GM21723 (cell line): ENCODE measurements around the gene DKK3.
A peak's percentile ranks its signal among the peaks of the same experiment; 100 is the strongest.

ENCODE experiments used
- ATAC-seq: cut with Tn5 transposase; IDR thresholded peaks from one replicate; pipeline ENCODE4 v1.9.1; 2021; ENCODE audit warnings: mild to moderate bottlenecking, moderate library complexity; ENCODE audit not compliant: unreplicated experiment

Gene DKK3

GRCh38 chr11:11969380-11970215 is 38.8 kb downstream of the DKK3 start:
- ATAC-seq: no peak

DNA sequence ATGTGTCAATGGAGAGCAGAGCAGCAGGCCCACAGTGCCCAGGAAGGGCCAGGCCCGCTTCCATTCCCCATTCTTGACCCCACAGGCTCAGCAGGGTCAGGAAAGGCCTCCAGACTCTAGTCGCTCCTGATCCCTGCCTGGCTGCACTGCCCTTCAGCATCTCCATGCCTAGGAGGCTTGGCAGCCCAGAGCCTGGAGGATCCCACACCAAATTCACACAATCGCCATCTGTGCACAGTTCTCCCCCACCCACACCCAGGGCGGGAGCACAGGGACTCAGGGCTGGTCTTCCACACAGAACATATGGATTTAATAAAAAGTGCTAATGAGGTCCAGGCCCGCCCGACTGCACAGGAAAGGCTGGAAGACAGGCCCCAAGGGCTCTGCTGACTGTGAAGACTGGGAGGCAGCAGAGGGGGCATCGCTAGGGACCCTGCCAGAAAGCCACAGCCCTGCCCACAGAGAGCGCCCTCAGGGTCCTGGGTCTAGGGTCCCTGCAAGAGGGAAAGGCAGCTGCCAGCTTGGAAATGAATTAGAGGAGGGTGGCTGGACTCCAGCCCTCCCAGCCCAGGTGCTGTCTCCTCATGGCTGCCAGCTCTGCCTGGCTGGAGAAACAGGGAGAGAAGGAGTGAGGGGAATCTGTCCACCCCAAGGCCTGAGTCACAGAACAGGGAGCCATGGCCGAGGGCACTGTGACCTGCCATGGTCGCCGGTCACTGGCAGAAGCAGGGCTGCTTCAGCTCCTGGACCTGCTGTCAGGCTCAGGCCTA is 39.7 kb downstream of the DKK3 start:
- no peak for ATAC-seq

DNA sequence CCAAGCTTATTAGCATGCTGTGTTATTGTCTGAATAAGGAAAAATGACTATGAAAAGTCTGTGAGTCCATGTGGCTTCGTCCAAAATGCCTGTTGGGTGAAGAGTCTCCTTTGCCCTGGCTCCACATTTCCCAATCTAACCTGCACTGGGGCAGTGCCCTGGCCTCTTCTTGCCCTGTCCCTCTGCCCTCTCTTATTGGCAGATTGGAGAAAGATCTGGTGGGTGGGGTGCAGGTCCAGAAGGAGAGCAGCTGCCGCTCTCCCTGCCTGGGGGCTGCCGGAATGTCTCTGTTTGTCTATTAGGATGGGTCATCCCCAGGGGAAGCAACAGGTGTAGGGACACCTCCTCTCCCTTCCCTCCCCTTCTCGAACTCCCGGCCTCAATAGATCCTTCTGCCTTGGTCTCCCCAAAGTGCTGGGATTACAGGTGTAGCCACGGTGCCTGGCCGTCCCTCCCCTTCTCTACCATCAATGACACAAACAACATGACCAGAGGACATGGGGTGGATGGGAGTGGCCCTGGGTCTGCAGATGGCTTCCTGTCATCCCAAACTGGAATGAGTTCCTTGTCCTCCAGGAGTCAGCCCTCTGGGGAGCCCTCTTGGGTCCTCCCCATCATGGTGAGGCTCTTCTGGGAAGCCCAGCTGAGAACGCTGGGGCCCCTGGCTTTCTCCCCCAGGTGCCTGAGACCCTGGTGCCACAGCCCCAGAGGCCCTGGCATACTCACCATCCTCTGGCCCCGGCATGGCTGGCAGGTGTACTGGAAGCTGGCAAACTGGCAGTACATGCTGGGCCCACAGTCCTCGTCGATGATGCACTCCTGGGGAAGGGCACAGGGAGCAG is 40.5 kb downstream of the DKK3 start:
- no peak for ATAC-seq

DNA sequence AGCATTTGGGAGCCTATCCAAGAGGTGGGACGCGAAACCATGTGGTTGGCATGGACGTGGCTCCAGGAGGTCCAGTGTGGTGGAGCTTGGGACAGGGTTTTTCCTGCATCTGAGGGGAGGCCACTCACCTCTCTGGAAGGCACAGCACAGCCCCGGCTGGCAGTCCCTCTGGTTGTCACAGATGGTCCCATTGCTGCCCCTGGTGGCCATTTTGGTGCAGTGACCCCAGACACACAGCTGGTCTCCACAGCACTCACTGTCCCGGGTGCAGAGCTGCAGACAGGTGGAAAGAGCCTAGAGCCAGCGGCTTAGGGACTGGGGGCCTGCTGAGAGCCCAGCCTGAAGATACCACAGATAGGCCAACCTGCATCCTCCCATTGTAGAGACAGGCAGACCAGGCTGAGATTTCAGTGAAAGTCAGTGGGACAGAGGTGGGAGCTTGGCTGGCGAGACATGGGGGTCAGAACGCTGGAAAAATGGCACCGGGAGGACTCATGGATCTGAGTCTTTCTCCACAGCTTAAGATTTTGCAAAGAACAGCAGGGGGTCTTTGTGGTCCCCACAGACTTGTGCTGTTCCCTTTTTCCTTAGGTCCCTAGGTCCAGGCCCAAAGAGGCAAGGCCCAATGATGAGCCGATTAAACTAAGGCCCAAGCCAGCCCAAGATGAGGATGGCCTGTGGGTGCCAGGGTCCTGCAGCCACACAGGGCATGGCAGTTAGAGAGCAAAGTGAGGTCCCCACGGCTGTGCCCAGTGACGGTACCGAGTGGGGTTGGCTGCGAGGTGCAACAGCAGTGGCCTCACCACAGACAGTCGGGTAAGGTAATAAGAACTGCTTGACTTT is 41.4 kb downstream of the DKK3 start:
- peak; percentile 97 for ATAC-seq

DNA sequence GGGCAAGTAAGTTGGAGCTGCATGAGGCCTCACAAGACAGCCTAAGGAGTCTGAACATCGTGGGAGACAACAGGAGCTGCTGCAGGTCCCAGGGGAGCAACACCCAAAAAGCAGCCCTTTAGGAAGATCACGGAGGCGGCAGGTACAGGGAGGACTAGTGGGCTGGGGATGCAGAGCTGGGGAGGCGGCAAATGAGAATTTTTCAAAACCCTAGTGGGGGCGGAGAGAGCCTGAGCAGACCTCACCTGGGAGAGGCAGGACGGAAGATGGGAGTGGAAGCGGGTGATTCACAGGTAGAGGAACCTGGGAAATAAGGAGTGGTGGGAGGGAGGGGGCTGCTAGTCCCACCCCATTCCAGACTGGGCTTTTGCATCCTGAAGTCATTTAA is 42.1 kb downstream of the DKK3 start:
- ATAC-seq: no peak

DNA sequence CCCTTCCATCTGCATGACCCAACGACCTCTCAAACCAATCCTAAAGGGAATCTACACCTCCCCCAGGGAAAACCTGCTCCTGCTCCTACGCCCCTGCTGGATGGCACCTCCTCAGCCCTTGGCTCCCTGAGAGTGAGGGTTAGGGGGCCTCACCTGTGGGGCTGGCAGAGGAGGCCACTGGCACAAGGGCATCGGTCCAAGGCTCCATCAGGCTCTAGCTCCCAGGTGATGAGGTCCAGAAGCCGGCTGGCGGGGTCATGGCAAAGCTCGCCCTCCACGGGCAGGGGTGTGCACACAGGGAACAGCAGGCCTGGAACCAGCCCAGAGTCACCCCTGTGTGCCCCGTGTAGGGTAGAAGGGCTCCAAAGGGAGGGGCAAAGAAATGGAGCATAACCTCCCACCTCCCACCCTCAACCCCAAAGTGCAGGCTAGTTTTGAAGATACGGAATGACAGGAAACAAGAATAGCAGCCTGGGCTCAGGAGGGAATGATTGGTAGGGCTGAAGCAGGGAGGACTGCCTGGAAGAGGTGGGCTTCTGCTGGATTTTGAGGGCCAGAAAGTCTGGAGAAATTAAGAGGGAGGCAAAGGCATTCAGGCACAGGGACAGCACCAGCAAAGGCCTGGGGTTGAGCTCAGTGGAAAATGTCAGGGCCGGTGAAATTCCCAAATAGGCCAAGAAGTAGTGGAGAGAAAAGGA is 42.6 kb downstream of the DKK3 start:
- no peak for ATAC-seq

DNA sequence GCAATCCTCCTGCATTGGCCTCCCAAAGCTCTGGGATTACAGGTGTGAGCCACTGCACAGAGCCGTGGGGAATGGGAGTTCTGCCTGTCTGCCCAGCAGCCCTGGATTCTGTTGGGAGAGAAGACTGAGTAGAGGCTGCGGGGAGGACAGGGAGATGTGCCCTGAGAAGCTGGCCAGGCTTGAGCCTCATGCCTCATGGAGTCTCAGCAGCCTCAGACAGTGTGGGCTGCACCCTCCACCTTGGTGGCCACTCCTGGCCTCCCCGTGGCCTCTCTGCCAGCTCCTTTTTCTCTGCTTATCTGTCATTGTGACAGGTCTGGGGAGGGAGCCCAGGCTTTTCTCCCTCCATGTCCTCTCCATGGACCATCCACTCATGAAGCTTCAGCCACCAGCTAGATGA is 43.2 kb downstream of the DKK3 start:
- no peak for ATAC-seq

DNA sequence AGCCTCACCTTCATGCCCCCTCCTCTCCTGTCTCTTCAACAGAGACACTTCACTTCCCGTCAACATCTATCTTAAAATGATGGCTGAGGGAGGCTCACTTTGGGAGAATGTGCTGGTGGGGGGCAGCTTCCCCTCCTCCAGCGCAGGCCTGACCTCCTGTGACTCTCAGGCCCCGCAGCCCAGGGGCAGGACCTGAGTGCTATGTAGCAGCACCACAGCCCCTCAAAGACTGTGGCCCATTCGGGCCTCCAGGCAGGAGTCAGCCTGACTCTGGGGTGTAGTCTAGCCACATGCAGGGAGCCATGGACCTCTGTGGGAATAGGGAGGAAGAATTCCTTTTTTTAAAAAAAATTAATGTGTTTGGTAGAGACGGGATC is 43.7 kb downstream of the DKK3 start:
- no peak for ATAC-seq

DNA sequence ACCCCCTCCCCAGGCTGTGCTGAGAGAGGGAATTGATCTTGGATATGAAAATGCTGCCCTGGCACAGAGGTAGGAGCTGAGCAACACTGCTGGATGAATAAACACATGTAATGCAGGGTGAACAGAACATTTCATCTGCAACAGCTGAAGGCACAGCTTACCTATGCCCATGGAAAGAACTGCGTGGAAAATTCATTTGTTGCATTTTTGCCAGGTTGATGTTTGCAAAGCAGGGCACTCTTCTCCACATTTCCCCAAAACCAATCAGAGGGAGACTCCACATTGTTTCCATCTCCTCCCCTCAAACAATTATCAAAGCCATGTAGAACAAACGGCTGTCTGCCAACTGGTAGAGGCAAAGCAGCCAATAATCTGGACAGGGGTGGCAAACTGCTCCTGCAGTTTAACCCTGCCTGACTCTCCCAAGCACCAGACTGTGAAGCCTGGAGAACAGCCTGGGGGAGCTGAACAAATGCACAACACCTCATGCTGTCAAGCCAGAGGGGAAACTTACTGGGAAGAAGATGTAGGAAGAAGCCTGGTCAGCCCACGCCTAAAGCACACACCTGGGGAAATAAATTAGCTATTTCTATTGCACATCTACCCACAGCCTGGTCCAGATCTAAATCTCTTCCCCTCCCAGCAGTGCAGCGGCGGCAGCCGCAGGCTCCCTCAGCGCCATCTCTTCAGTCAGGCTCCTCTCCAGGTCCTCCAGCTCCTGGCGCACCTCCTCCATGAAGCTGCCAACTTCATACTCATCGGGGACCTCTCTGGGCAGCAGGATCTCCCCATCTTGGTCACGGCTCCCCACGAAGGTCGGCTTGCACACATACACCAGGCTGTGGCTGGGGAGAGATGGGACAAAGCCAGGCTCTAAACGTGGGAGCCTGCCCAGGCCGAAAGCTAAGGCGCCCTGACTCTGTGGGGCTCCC is 44.3 kb downstream of the DKK3 start:
- ATAC-seq: no peak

GRCh38 chr11:11963067-11963466 is 45.4 kb downstream of the DKK3 start:
- no peak for ATAC-seq

- no peak for ATAC-seq
Measured at GRCh38 chr11:11961399-11962028, 46.9 kb downstream of the DKK3 start.

DNA sequence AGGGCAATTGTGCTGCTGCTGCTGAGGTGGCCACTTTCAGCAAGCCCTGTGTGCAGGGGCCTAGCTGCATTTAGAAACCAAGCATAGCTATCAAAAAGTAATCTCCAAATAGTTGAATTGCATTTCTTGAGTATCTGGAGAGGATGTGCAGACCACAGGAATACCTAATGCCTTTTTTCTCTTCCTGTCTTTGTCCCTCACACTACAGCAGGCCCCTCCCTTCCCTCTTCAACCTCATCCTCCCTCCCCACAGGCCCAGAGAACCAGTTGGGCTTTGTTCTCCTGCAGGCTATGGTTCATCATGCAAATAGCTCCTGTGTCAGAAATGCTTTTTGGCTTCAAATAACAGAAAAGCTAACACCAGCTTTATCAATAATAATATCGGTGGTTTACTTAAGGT is 47.7 kb downstream of the DKK3 start:
- ATAC-seq: no peak

- ATAC-seq: no peak
Measured at GRCh38 chr11:11959601-11960000, 48.8 kb downstream of the DKK3 start.

GRCh38 chr11:11958403-11959231 is 49.8 kb downstream of the DKK3 start:
- ATAC-seq: no peak

DNA sequence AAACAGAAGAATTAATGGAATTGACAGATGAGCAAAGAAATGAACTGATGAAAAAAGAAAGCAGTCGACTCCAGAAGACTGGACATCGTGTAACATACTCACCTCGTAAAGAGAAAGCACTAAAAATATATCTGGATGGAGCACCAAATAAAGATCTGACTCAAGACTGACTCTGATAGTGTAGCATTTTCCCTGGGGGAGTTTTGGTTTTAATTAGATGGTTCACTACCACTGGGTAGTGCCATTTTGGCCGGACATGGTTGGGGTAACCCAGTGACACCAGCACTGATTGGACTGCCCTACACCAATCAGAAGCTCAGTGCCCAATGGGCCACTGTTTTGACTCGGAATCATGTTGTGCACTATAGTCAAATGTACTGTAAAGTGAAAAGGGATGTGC is 52.4 kb downstream of the DKK3 start:
- ATAC-seq: no peak

DNA sequence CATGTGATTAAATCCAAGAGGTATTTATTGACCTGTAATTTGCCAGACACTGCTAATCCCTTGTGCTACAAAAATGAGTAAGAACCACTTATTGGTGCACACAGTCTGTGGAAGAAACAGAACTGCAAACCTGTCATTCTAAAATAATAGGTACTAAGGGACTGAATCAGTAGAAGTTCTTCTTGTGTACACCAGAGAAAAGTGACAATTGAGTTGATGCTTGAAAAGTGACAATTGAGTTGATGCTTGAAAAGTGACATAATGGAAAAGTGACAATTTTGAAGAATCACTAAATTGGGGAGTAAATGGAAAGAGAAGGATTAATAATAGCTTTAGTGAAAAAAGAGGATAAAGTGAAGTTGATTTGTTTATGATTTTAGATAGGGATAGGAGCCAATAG is 56.4 kb downstream of the DKK3 start:
- no peak for ATAC-seq

GRCh38 chr11:11949482-11949881 is 58.9 kb downstream of the DKK3 start:
- ATAC-seq: no peak
